22Rv1 (cell line): ENCODE measurements around the gene ULK4.

Experiments used
- ZFX ChIP-seq: fragments of 450-650 bp; IDR thresholded peaks from 2 replicates; pipeline ENCODE4 v1.6.1; 2017; ENCODE audit warnings: antibody characterized with exemption, borderline replicate concordance
- TF ChIP-seq, protein P1 (sequence below): fragments of 450-650 bp; IDR thresholded peaks from 2 replicates; pipeline ENCODE4 v1.5.1; 2017; ENCODE audit warnings: mild to moderate bottlenecking

GRCh38 chr3:41328926-41329325, 633.0 kb downstream of the ULK4 start:
- TF ChIP-seq, protein P1, sequence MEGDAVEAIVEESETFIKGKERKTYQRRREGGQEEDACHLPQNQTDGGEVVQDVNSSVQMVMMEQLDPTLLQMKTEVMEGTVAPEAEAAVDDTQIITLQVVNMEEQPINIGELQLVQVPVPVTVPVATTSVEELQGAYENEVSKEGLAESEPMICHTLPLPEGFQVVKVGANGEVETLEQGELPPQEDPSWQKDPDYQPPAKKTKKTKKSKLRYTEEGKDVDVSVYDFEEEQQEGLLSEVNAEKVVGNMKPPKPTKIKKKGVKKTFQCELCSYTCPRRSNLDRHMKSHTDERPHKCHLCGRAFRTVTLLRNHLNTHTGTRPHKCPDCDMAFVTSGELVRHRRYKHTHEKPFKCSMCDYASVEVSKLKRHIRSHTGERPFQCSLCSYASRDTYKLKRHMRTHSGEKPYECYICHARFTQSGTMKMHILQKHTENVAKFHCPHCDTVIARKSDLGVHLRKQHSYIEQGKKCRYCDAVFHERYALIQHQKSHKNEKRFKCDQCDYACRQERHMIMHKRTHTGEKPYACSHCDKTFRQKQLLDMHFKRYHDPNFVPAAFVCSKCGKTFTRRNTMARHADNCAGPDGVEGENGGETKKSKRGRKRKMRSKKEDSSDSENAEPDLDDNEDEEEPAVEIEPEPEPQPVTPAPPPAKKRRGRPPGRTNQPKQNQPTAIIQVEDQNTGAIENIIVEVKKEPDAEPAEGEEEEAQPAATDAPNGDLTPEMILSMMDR: no peak
- no peak for TF ChIP-seq ZFX
